ENCODE results near the gene EML2.
A peak's percentile ranks its signal among the peaks of the same experiment; 100 is the strongest.

The EML2 gene

GRCh38 chr19:45645631-45646344 is 6.6 kb upstream of the EML2 start:
- no peak overlapping the region for H3K9ac ChIP-seq (ENCODE audit: low read length)
- no peaks in the 10 kb centered on the region for H3K9me3 ChIP-seq (ENCODE audit: control insufficient read depth, low read depth, low read length)
- H3K4me3 ChIP-seq (ENCODE audit: low read length): peak overlapping the region; percentile 63
- H3K4me1 ChIP-seq (ENCODE audit: control insufficient read depth, low read depth, low read length): peaks cover 10% of the 10 kb centered on the region
- no peak overlapping the region for H3K27ac ChIP-seq (ENCODE audit: low read length)
- no peaks in the 10 kb centered on the region for H3K36me3 ChIP-seq (ENCODE audit: control insufficient read depth, low read depth, low read length)
- H3K27me3 ChIP-seq (ENCODE audit: control insufficient read depth, insufficient read depth, low read length): peaks cover 23% of the 10 kb centered on the region

GRCh38 chr19:45645068-45645630 is 6.0 kb upstream of the EML2 start:
- no peaks in the 10 kb centered on the region for H3K9me3 ChIP-seq (ENCODE audit: control insufficient read depth, low read depth, low read length)
- peaks cover 10% of the 10 kb centered on the region for H3K4me1 ChIP-seq (ENCODE audit: control insufficient read depth, low read depth, low read length)
- no peaks in the 10 kb centered on the region for H3K36me3 ChIP-seq (ENCODE audit: control insufficient read depth, low read depth, low read length)
- H3K27me3 ChIP-seq (ENCODE audit: control insufficient read depth, insufficient read depth, low read length): peaks cover 23% of the 10 kb centered on the region
- H3K27ac ChIP-seq (ENCODE audit: low read length): no peak overlapping the region
- peak overlapping the region; percentile 63 for H3K4me3 ChIP-seq (ENCODE audit: low read length)
- no peak overlapping the region for H3K9ac ChIP-seq (ENCODE audit: low read length)

GRCh38 chr19:45643927-45644771 is 5.0 kb upstream of the EML2 start:
- H3K9me3 ChIP-seq (ENCODE audit: control insufficient read depth, low read depth, low read length): no peaks in the 10 kb centered on the region
- H3K27ac ChIP-seq (ENCODE audit: low read length): no peak overlapping the region
- no peaks in the 10 kb centered on the region for H3K36me3 ChIP-seq (ENCODE audit: control insufficient read depth, low read depth, low read length)
- peaks cover 23% of the 10 kb centered on the region for H3K27me3 ChIP-seq (ENCODE audit: control insufficient read depth, insufficient read depth, low read length)
- H3K4me1 ChIP-seq (ENCODE audit: control insufficient read depth, low read depth, low read length): peaks cover 10% of the 10 kb centered on the region
- peak overlapping the region; percentile 80 for H3K4me3 ChIP-seq (ENCODE audit: low read length)
- no peak overlapping the region for H3K9ac ChIP-seq (ENCODE audit: low read length)

- peaks cover 23% of the 10 kb centered on the region for H3K27me3 ChIP-seq (ENCODE audit: control insufficient read depth, insufficient read depth, low read length)
- no peaks in the 10 kb centered on the region for H3K9me3 ChIP-seq (ENCODE audit: control insufficient read depth, low read depth, low read length)
- no peak overlapping the region for H3K9ac ChIP-seq (ENCODE audit: low read length)
- no peaks in the 10 kb centered on the region for H3K36me3 ChIP-seq (ENCODE audit: control insufficient read depth, low read depth, low read length)
- H3K4me1 ChIP-seq (ENCODE audit: control insufficient read depth, low read depth, low read length): peaks cover 10% of the 10 kb centered on the region
- H3K27ac ChIP-seq (ENCODE audit: low read length): no peak overlapping the region
- H3K4me3 ChIP-seq (ENCODE audit: low read length): peak overlapping the region; percentile 80
These were observed 4.1 kb upstream of the EML2 start for GRCh38 chr19:45643024-45643926.

- H3K9me3 ChIP-seq (ENCODE audit: control insufficient read depth, low read depth, low read length): no peaks in the 10 kb centered on the region
- no peak overlapping the region for H3K9ac ChIP-seq (ENCODE audit: low read length)
- peaks cover 23% of the 10 kb centered on the region for H3K27me3 ChIP-seq (ENCODE audit: control insufficient read depth, insufficient read depth, low read length)
- H3K4me3 ChIP-seq (ENCODE audit: low read length): peak overlapping the region; percentile 61
- no peaks in the 10 kb centered on the region for H3K36me3 ChIP-seq (ENCODE audit: control insufficient read depth, low read depth, low read length)
- no peak overlapping the region for H3K27ac ChIP-seq (ENCODE audit: low read length)
- H3K4me1 ChIP-seq (ENCODE audit: control insufficient read depth, low read depth, low read length): peaks cover 16% of the 10 kb centered on the region
These were observed 2.3 kb upstream of the EML2 start for GRCh38 chr19:45641274-45642105.

GRCh38 chr19:45640849-45641273 is 1.7 kb upstream of the EML2 start:
- Histone ChIP-seq H3K9ac (ENCODE audit: low read length) (no peak overlapping the region), H3K36me3 (ENCODE audit: control insufficient read depth, low read depth, low read length) (no peaks in the 10 kb centered on the region), H3K27me3 (ENCODE audit: control insufficient read depth, insufficient read depth, low read length) (peaks cover 23% of the 10 kb centered on the region), H3K4me3 (ENCODE audit: low read length) (peak overlapping the region; percentile 61), H3K4me1 (ENCODE audit: control insufficient read depth, low read depth, low read length) (peaks cover 16% of the 10 kb centered on the region), H3K9me3 (ENCODE audit: control insufficient read depth, low read depth, low read length) (no peaks in the 10 kb centered on the region), H3K27ac (ENCODE audit: low read length) (no peak overlapping the region)

- H3K9ac ChIP-seq (ENCODE audit: low read length): no peak overlapping the region
- H3K27ac ChIP-seq (ENCODE audit: low read length): no peak overlapping the region
- peaks cover 6% of the 10 kb centered on the region for H3K27me3 ChIP-seq (ENCODE audit: control insufficient read depth, insufficient read depth, low read length)
- peak overlapping the region; percentile 62 for H3K4me3 ChIP-seq (ENCODE audit: low read length)
- H3K4me1 ChIP-seq (ENCODE audit: control insufficient read depth, low read depth, low read length): peaks cover 6% of the 10 kb centered on the region
- H3K9me3 ChIP-seq (ENCODE audit: control insufficient read depth, low read depth, low read length): no peaks in the 10 kb centered on the region
- H3K36me3 ChIP-seq (ENCODE audit: control insufficient read depth, low read depth, low read length): no peaks in the 10 kb centered on the region
These were observed 1.1 kb downstream of the EML2 start for GRCh38 chr19:45637890-45638667.

GRCh38 chr19:45636902-45637301 is 2.3 kb downstream of the EML2 start:
- Histone ChIP-seq H3K9ac (ENCODE audit: low read length) (no peak overlapping the region), H3K27ac (ENCODE audit: low read length) (no peak overlapping the region)

GRCh38 chr19:45636275-45636674 is 2.9 kb downstream of the EML2 start:
- Histone ChIP-seq H3K9me3 (ENCODE audit: control insufficient read depth, low read depth, low read length) (no peaks in the 10 kb centered on the region), H3K4me3 (ENCODE audit: low read length) (no peak overlapping the region), H3K27me3 (ENCODE audit: control insufficient read depth, insufficient read depth, low read length) (no peaks in the 10 kb centered on the region), H3K36me3 (ENCODE audit: control insufficient read depth, low read depth, low read length) (no peaks in the 10 kb centered on the region), H3K4me1 (ENCODE audit: control insufficient read depth, low read depth, low read length) (peaks cover 13% of the 10 kb centered on the region), H3K9ac (ENCODE audit: low read length) (no peak overlapping the region), H3K27ac (ENCODE audit: low read length) (no peak overlapping the region)

More at GRCh38 chr19:45636902-45637301, 2.3 kb downstream of the EML2 start:
- H3K4me1 ChIP-seq (ENCODE audit: control insufficient read depth, low read depth, low read length): peaks cover 13% of the 10 kb centered on the region
- no peaks in the 10 kb centered on the region for H3K36me3 ChIP-seq (ENCODE audit: control insufficient read depth, low read depth, low read length)
- H3K4me3 ChIP-seq (ENCODE audit: low read length): no peak overlapping the region
- H3K9me3 ChIP-seq (ENCODE audit: control insufficient read depth, low read depth, low read length): no peaks in the 10 kb centered on the region
- peaks cover 5% of the 10 kb centered on the region for H3K27me3 ChIP-seq (ENCODE audit: control insufficient read depth, insufficient read depth, low read length)
